22Rv1 (cell line): ENCODE results near the gene DUSP22.

Source experiments
- H3K27ac ChIP-seq: fragments of 450-650 bp; 2 replicates; pipeline ENCODE4 v1.5.1; 2017
- ZFX ChIP-seq: fragments of 450-650 bp; IDR thresholded peaks from 2 replicates; pipeline ENCODE4 v1.6.1; 2017; ENCODE audit warnings: antibody characterized with exemption, borderline replicate concordance
- TF ChIP-seq, protein P1 (sequence below): fragments of 450-650 bp; IDR thresholded peaks from 2 replicates; pipeline ENCODE4 v1.5.1; 2017; ENCODE audit warnings: mild to moderate bottlenecking

Gene DUSP22

DNA sequence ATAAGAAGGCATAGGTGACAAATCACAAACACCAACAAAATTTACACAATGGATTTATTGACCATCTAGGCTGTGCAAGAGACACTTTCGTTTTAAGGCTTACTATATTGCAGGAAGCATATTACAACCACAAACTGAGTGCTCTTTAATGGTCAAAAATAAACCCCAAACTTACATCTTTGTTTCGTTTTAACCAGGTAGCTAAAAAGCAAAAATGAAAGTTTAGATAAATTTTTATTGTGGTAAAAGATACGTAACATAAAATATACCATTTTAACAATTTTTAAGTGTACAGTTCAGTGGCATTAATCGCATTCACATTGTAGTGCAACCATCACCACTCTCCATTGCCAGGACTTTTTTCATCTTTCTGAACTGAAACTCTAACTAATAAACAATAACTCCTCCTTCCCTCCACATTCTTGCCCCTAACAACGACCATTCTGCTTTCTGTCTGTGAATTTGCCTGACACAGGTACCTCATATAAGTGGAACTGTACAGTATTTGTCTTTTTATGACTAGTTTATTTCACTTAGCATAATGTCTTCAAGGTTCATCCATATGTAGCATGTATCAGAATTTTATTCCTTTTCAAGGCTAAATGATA is 32.3 kb upstream of the DUSP22 start:
- no peak overlapping the region for H3K27ac ChIP-seq

DNA sequence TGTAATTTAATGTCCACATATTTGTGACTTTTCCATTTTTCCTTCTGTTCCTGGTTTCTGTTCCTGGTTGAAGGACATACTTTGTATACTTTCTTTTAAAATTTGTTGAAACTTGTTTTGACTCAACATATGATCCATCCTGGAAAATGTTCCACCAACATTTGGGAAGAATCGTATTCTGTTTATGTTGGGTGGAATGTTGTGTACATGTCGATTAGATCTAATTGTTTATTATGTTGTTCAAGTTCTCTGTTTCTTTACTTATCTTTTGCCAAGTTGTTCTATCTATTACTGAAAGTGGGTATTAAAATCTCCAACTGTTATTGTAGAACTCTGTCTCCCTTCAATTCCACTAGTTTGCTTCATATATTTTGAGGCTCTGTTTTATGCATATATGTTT is 27.7 kb upstream of the DUSP22 start:
- TF ChIP-seq, protein P1, sequence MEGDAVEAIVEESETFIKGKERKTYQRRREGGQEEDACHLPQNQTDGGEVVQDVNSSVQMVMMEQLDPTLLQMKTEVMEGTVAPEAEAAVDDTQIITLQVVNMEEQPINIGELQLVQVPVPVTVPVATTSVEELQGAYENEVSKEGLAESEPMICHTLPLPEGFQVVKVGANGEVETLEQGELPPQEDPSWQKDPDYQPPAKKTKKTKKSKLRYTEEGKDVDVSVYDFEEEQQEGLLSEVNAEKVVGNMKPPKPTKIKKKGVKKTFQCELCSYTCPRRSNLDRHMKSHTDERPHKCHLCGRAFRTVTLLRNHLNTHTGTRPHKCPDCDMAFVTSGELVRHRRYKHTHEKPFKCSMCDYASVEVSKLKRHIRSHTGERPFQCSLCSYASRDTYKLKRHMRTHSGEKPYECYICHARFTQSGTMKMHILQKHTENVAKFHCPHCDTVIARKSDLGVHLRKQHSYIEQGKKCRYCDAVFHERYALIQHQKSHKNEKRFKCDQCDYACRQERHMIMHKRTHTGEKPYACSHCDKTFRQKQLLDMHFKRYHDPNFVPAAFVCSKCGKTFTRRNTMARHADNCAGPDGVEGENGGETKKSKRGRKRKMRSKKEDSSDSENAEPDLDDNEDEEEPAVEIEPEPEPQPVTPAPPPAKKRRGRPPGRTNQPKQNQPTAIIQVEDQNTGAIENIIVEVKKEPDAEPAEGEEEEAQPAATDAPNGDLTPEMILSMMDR: no peak
- no peak for TF ChIP-seq ZFX
- H3K27ac ChIP-seq: no peak overlapping the region

More for the DNA sequence above, 32.3 kb upstream of the DUSP22 start:
- TF ChIP-seq, protein P1: no peak
- no peak for TF ChIP-seq ZFX

DNA sequence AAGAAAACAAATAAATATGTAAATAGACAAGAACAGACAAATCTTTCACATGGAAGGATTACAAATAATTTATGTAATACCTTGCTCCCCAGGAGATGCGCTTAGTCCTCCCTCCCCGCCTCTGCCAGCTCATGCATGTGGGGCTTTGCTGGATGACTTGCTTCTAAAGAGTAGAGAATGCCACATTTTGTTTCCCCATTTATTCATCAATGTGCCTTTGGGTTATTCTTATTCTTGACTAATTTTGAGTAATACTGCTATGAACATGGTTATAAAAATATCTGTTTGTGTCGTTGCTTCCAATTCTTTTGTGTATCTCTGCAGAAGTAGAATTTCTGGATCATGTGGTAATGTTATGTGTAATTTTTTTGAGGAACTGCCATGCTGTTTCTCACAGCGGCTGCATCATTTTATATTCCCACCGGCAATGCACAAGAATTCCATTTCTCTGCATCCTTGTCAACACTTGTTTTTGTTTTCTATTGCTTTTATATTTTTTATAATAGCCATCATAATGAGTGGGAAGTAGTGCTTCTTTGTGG is 23.8 kb upstream of the DUSP22 start:
- H3K27ac ChIP-seq: no peak overlapping the region
- TF ChIP-seq ZFX: no peak
- TF ChIP-seq, protein P1: no peak

DNA sequence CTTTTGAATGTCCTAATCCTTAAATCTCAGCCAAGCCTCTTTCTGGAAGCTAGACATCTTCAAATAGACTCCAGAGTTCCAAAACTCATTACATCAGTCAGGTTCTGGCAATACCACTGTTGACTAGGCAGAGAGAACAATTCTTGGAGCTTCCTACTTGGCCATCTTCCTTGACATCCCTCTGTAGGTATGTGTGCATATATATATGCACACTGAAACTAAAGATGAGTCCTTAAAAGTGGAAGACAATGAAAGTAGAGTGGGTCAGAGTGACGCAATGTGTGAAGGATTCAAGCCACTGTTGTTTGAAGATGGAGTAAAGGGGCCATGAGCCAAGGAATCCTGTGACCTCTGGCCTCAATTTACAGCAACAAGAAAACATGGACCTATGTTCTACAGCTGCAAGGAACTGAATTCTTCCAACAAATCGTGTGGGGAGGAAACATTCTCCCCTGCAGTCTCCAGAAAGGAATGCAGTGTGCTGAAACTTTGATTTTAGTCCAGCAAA is 18.7 kb upstream of the DUSP22 start:
- H3K27ac ChIP-seq: no peak overlapping the region
- no peak for TF ChIP-seq ZFX
- TF ChIP-seq, protein P1: no peak

DNA sequence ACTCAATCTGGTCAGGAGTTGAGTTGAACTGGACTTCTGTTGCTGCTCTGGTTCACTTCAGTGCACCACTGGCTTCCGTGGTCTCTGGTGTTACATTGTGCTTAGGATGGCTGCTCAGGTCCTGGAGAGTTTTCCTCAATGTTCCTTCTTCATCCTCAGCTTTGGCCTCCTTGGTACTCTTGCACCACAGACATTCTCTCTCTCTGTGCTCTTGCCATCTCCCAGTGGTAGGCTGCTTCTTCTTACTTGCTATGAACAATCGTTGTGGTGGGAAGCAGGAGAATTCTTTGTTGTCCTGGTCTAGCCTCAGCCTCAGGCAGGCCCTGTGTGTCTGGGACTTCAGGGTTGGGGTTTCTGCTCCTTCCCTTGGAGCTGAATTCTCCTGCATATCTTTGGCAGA is 14.5 kb upstream of the DUSP22 start:
- H3K27ac ChIP-seq: no peak overlapping the region
- TF ChIP-seq, protein P1: no peak
- no peak for TF ChIP-seq ZFX

DNA sequence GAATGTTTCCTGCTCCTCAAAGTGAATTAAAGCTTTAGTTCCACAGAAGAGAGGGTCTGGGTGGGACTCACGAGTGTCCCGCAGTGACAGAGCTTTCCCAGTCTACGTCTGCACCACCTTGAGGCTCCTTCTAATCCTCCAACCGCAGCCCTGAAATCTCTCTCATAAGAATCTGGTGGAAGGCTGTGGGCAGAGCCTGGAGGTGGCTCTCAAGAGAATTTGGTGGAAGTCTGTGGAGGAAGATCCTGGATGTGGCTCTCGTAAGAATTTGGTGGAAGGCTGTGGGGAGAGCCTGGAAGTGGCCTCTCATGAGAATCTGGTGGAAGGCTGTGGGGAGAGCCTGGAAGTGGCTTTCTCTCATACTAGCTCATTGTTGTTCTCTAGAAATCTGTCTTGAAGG is 13.8 kb upstream of the DUSP22 start:
- TF ChIP-seq, protein P1: no peak
- TF ChIP-seq ZFX: no peak

DNA sequence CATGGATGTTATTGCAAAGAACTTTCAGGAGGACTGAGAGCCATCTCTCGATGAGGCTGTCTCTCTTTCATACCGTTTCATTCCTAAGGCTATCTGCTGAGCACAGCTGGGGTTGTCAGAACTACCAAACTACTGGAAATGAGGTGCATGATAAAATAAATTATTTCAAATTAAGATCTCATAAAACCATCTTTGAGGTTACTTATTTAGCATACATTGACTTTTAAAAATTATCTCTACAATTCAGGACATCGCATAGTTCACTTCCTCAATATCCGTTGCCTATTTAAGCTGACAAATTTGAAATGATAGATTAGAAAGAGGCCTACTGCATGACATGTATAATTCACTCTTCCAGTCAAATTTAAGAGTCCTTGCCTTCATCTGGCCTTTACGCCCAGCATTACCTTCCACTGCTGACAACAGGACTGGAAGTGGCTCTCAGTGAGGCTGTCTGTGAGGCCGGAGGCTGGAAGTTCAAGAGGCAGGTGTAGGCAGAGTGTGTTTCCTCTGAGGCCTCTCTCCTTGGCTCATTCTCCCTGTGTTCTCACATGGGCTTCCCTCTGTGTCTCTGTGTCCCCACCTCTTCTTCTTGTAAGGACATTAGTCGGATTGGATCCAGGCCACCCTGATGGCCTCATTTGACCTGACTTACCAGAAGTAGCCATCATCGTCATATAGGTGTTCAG is 12.8 kb upstream of the DUSP22 start:
- no peak for TF ChIP-seq ZFX
- TF ChIP-seq, protein P1: no peak
- H3K27ac ChIP-seq: no peak overlapping the region

More for the DNA sequence above, 13.8 kb upstream of the DUSP22 start:
- no peak overlapping the region for H3K27ac ChIP-seq
